ENCODE results near the gene RNU1-2. TPM values are rescaled to one million over a fixed set of nuclear protein-coding genes. Genes with fewer than 3 reads are reported as not detected.
"Not testable (repeated sequence)": the region's sequence is repeated elsewhere in the genome, so short reads cannot be mapped to it uniquely, and the experiment has no call there.

The RNU1-2 gene
- total RNA-seq, 1 experiment from 2014 or later, result 1,622 TPM

- H3K4me1 Mint-ChIP-seq (ENCODE audit: low read depth, unreplicated experiment), result peaks cover 4% of the 10 kb centered on the region
- H3K4me3 Mint-ChIP-seq (ENCODE audit: unreplicated experiment), result no peak overlapping the region
- ChIA-PET POLR2A (no interaction called here), CTCF (no interaction called here)
- Histone ChIP-seq H3K9me3 (no peaks in the 10 kb centered on the region), H3K4me1 (no peaks in the 10 kb centered on the region), H3K36me3 (ENCODE audit: control insufficient read depth, insufficient read depth, low read length) (no peaks in the 10 kb centered on the region), H3K4me3 (ENCODE audit: low read depth, low read length) (no peak overlapping the region), H3K27me3 (replicated peaks; ENCODE audit: control insufficient read depth, insufficient read depth, low read length) (no peaks in the 10 kb centered on the region)
- H3K9me3 Mint-ChIP-seq (ENCODE audit: unreplicated experiment), result no peaks in the 10 kb centered on the region
- H3K36me3 Mint-ChIP-seq (ENCODE audit: insufficient read depth, unreplicated experiment), result no peaks in the 10 kb centered on the region
- no peak overlapping the region for H3K27ac Mint-ChIP-seq (ENCODE audit: unreplicated experiment)
- no peak for DNase-seq
- intact Hi-C loops (cut with micrococcal nuclease; ENCODE audit: unreplicated experiment), result no loop called here
- TF ChIP-seq CTCF (IDR thresholded peaks at IDR 0.05; ENCODE audit: insufficient read depth in 1 of 2, low read depth in 1 of 2, low read length in 1 of 2, severe bottlenecking in 1 of 2, unreplicated experiment in 1 of 2), result no peak
- BruUV-seq (replicated peaks), result no TSS peak
- no peaks in the 10 kb centered on the region for H3K27me3 Mint-ChIP-seq (ENCODE audit: insufficient read depth, unreplicated experiment)
Observed at GRCh38 chr1:16926491-16927073, 30.8 kb downstream of the RNU1-2 start.

GRCh38 chr1:16927256-16927655, 31.5 kb downstream of the RNU1-2 start:
- H3K27ac Mint-ChIP-seq (ENCODE audit: unreplicated experiment), result no peak overlapping the region
- Histone ChIP-seq H3K4me1 (no peaks in the 10 kb centered on the region), H3K4me3 (ENCODE audit: low read depth, low read length) (no peak overlapping the region), H3K36me3 (ENCODE audit: control insufficient read depth, insufficient read depth, low read length) (no peaks in the 10 kb centered on the region), H3K27me3 (replicated peaks; ENCODE audit: control insufficient read depth, insufficient read depth, low read length) (no peaks in the 10 kb centered on the region), H3K9me3 (no peaks in the 10 kb centered on the region)
- no TSS peak for BruUV-seq (replicated peaks)
- intact Hi-C loops (cut with micrococcal nuclease; ENCODE audit: unreplicated experiment), result no loop called here
- ChIA-PET CTCF (no interaction called here), POLR2A (no interaction called here)
- no peak for TF ChIP-seq CTCF (IDR thresholded peaks at IDR 0.05; ENCODE audit: insufficient read depth in 1 of 2, low read depth in 1 of 2, low read length in 1 of 2, severe bottlenecking in 1 of 2, unreplicated experiment in 1 of 2)
- no peak overlapping the region for H3K4me3 Mint-ChIP-seq (ENCODE audit: unreplicated experiment)
- no peaks in the 10 kb centered on the region for H3K36me3 Mint-ChIP-seq (ENCODE audit: insufficient read depth, unreplicated experiment)
- H3K9me3 Mint-ChIP-seq (ENCODE audit: unreplicated experiment), result no peaks in the 10 kb centered on the region
- H3K27me3 Mint-ChIP-seq (ENCODE audit: insufficient read depth, unreplicated experiment), result no peaks in the 10 kb centered on the region
- DNase-seq, result no peak
- H3K4me1 Mint-ChIP-seq (ENCODE audit: low read depth, unreplicated experiment), result no peaks in the 10 kb centered on the region

- no peak overlapping the region for H3K27ac Mint-ChIP-seq (ENCODE audit: unreplicated experiment)
- H3K4me1 Mint-ChIP-seq (ENCODE audit: low read depth, unreplicated experiment), result no peaks in the 10 kb centered on the region
- ChIA-PET POLR2A (no interaction called here), CTCF (no interaction called here)
- no peaks in the 10 kb centered on the region for H3K27me3 Mint-ChIP-seq (ENCODE audit: insufficient read depth, unreplicated experiment)
- H3K36me3 Mint-ChIP-seq (ENCODE audit: insufficient read depth, unreplicated experiment), result no peaks in the 10 kb centered on the region
- no peak overlapping the region for H3K4me3 ChIP-seq (ENCODE audit: low read depth, low read length)
- no peak overlapping the region for H3K4me3 Mint-ChIP-seq (ENCODE audit: unreplicated experiment)
- H3K36me3 ChIP-seq (ENCODE audit: control insufficient read depth, insufficient read depth, low read length), result no peaks in the 10 kb centered on the region
- DNase-seq, result no peak
- H3K9me3 ChIP-seq, result no peaks in the 10 kb centered on the region
- intact Hi-C loops (cut with micrococcal nuclease; ENCODE audit: unreplicated experiment), result no loop called here
- no peaks in the 10 kb centered on the region for H3K9me3 Mint-ChIP-seq (ENCODE audit: unreplicated experiment)
- no TSS peak for BruUV-seq (replicated peaks)
- no peaks in the 10 kb centered on the region for H3K27me3 ChIP-seq (replicated peaks; ENCODE audit: control insufficient read depth, insufficient read depth, low read length)
- TF ChIP-seq CTCF (IDR thresholded peaks at IDR 0.05; ENCODE audit: insufficient read depth in 1 of 2, low read depth in 1 of 2, low read length in 1 of 2, severe bottlenecking in 1 of 2, unreplicated experiment in 1 of 2), result no peak
- no peaks in the 10 kb centered on the region for H3K4me1 ChIP-seq
Observed at GRCh38 chr1:16927711-16928485, 32.1 kb downstream of the RNU1-2 start.

- H3K36me3 Mint-ChIP-seq (ENCODE audit: insufficient read depth, unreplicated experiment); CTCF ChIA-PET; DNase-seq; H3K9me3 Mint-ChIP-seq (ENCODE audit: unreplicated experiment); H3K4me3 ChIP-seq (ENCODE audit: low read depth, low read length); intact Hi-C loops (cut with micrococcal nuclease; ENCODE audit: unreplicated experiment); H3K4me1 ChIP-seq; H3K4me1 Mint-ChIP-seq (ENCODE audit: low read depth, unreplicated experiment); H3K27me3 ChIP-seq (replicated peaks; ENCODE audit: control insufficient read depth, insufficient read depth, low read length); POLR2A ChIA-PET; H3K9me3 ChIP-seq; H3K27me3 Mint-ChIP-seq (ENCODE audit: insufficient read depth, unreplicated experiment); H3K27ac Mint-ChIP-seq (ENCODE audit: unreplicated experiment); H3K4me3 Mint-ChIP-seq (ENCODE audit: unreplicated experiment); H3K36me3 ChIP-seq (ENCODE audit: control insufficient read depth, insufficient read depth, low read length); BruUV-seq (replicated peaks): not testable (repeated sequence)
Observed at GRCh38 chr1:16929146-16930041, 33.6 kb downstream of the RNU1-2 start.
